CD4-positive, alpha-beta T cell treated with Interleukin-6 at 100 ng/mL for 8 hours (primary cell): ENCODE data around the gene GGCT.
"Not testable (repeated sequence)": the region's sequence is repeated elsewhere in the genome, so short reads cannot be mapped to it uniquely, and the experiment has no call there.

Experiments
- DNase-seq: peaks from one replicate; pipeline ENCODE4 v3.0.0-alpha.2; 2020; ENCODE audit warnings: mixed read lengths, low spot score

Gene GGCT

GRCh38 chr7:30504301-30505173 lies at the start of gene GGCT:
GGCT (minus strand) TSS chr7:30504829; CDS start chr7:30504709, 120 bp downstream.
- DNase-seq, result peak; percentile 98

- no peak for DNase-seq
Observed at GRCh38 chr7:30553546-30553945, 48.9 kb upstream of the GGCT start.

- no peak for DNase-seq
Observed at GRCh38 chr7:30553141-30553540, 48.5 kb upstream of the GGCT start.

GRCh38 chr7:30552330-30552729 lies 47.7 kb upstream of the GGCT start:
- no peak for DNase-seq

- DNase-seq, result no peak
Observed at GRCh38 chr7:30549931-30550493, 45.4 kb upstream of the GGCT start.

GRCh38 chr7:30548845-30549244 lies 44.2 kb upstream of the GGCT start:
- DNase-seq, result peak; percentile 21

GRCh38 chr7:30546596-30546995 lies 42.0 kb upstream of the GGCT start:
- DNase-seq, result no peak

GRCh38 chr7:30545791-30546555 lies 41.3 kb upstream of the GGCT start:
- DNase-seq, result no peak

- no peak for DNase-seq
Observed at GRCh38 chr7:30543813-30544525, 39.3 kb upstream of the GGCT start.

GRCh38 chr7:30543115-30543514 lies 38.5 kb upstream of the GGCT start:
- DNase-seq, result not testable (repeated sequence)

- DNase-seq, result no peak
Observed at GRCh38 chr7:30533886-30534285, 29.3 kb upstream of the GGCT start.

GRCh38 chr7:30531286-30531685 lies 26.7 kb upstream of the GGCT start:
- no peak for DNase-seq

GRCh38 chr7:30530373-30530772 lies 25.7 kb upstream of the GGCT start:
- no peak for DNase-seq

GRCh38 chr7:30528779-30529178 lies 24.1 kb upstream of the GGCT start:
- DNase-seq, result no peak

GRCh38 chr7:30527297-30527696 lies 22.7 kb upstream of the GGCT start:
- DNase-seq, result not testable (repeated sequence)

GRCh38 chr7:30526163-30526562 lies 21.5 kb upstream of the GGCT start:
- DNase-seq, result no peak

GRCh38 chr7:30525429-30525828 lies 20.8 kb upstream of the GGCT start:
- DNase-seq, result no peak

- DNase-seq, result no peak
Observed at GRCh38 chr7:30524545-30524944, 19.9 kb upstream of the GGCT start.

- no peak for DNase-seq
Observed at GRCh38 chr7:30523466-30523865, 18.8 kb upstream of the GGCT start.

GRCh38 chr7:30522159-30522558 lies 17.5 kb upstream of the GGCT start:
- no peak for DNase-seq

GRCh38 chr7:30521532-30521931 lies 16.9 kb upstream of the GGCT start:
- DNase-seq, result no peak

GRCh38 chr7:30519122-30519521 lies 14.5 kb upstream of the GGCT start:
- no peak for DNase-seq
